ENCODE measurements around the gene NFX1.
"Not testable (repeated sequence)": the region's sequence is repeated elsewhere in the genome, so short reads cannot be mapped to it uniquely, and the experiment has no call there.

The NFX1 gene

GRCh38 chr9:33332011-33332410 is 41.7 kb downstream of the NFX1 start:
- POLR2A ChIA-PET: no interaction called here
- CTCF ChIA-PET: interaction anchor here (1.6 to 3.0 kb wide), 2 partner anchors 10 to 43 kb away, joined by 5 to 11 read pairs; no protein-coding TSS in a partner anchor
- no peak for TF ChIP-seq CTCF (IDR thresholded peaks at IDR 0.05; ENCODE audit: control extremely low read depth, extremely low read depth, low read depth, missing control alignments)
- DNase-seq (ENCODE audit: extremely low spot score): no peak

- CTCF ChIA-PET: interaction anchor here (0.9 to 3.0 kb wide), 5 partner anchors 12 to 81 kb away, joined by 3 to 11 read pairs (median 3); no protein-coding TSS in a partner anchor
- not testable (repeated sequence) for DNase-seq (ENCODE audit: extremely low spot score)
- POLR2A ChIA-PET: interaction anchor here (0.7 kb wide), 1 partner anchor 16 kb away, joined by 3 read pairs; no protein-coding TSS in a partner anchor
Observed at GRCh38 chr9:33332956-33333355, 42.6 kb downstream of the NFX1 start.

- CTCF ChIA-PET: no interaction called here
- TF ChIP-seq CTCF (IDR thresholded peaks at IDR 0.05; ENCODE audit: control extremely low read depth, extremely low read depth, low read depth, missing control alignments): no peak
- POLR2A ChIA-PET: interaction anchor here (0.6 kb wide), 1 partner anchor 195 kb away, joined by 5 read pairs; no protein-coding TSS in a partner anchor
- DNase-seq (ENCODE audit: extremely low spot score): no peak
Observed at GRCh38 chr9:33340186-33340585, 49.9 kb downstream of the NFX1 start.

GRCh38 chr9:33341182-33341581 is 50.9 kb downstream of the NFX1 start:
- POLR2A ChIA-PET: no interaction called here
- CTCF ChIA-PET: no interaction called here

GRCh38 chr9:33344145-33344544 is 53.8 kb downstream of the NFX1 start:
- CTCF ChIA-PET: no interaction called here
- DNase-seq (ENCODE audit: extremely low spot score): no peak
- TF ChIP-seq CTCF (IDR thresholded peaks at IDR 0.05; ENCODE audit: control extremely low read depth, extremely low read depth, low read depth, missing control alignments): no peak
- POLR2A ChIA-PET: no interaction called here

More at GRCh38 chr9:33341182-33341581, 50.9 kb downstream of the NFX1 start:
- no peak for TF ChIP-seq CTCF (IDR thresholded peaks at IDR 0.05; ENCODE audit: control extremely low read depth, extremely low read depth, low read depth, missing control alignments)
- DNase-seq (ENCODE audit: extremely low spot score): no peak

- no peak for TF ChIP-seq CTCF (IDR thresholded peaks at IDR 0.05; ENCODE audit: control extremely low read depth, extremely low read depth, low read depth, missing control alignments)
- POLR2A ChIA-PET: no interaction called here
- CTCF ChIA-PET: interaction anchor here (1.0 kb wide), 1 partner anchor 28 kb away, joined by 4 read pairs; no protein-coding TSS in a partner anchor
- DNase-seq (ENCODE audit: extremely low spot score): no peak
Observed at GRCh38 chr9:33346564-33346963, 56.2 kb downstream of the NFX1 start.

- ChIA-PET CTCF (no interaction called here), POLR2A (no interaction called here)
- no peak for DNase-seq (ENCODE audit: extremely low spot score)
- TF ChIP-seq CTCF (IDR thresholded peaks at IDR 0.05; ENCODE audit: control extremely low read depth, extremely low read depth, low read depth, missing control alignments): no peak
Observed at GRCh38 chr9:33348998-33349397, 58.7 kb downstream of the NFX1 start.
